OCI-LY3 (cell line): ENCODE data around the gene KRT81.
A peak's percentile ranks its signal among the peaks of the same experiment; 100 is the strongest.

Experiments
- H2AFZ ChIP-seq: fragments of 200-600, 300-600 bp; shearing (Covaris generic); 2 replicates; pipeline ENCODE4 v1.6.0; 2014; ENCODE audit warnings: antibody characterized with exemption, low read depth, low read length
- H3K27ac ChIP-seq: fragments of 200-600, 300-600 bp; sonication (generic); 2 replicates; pipeline ENCODE4 v1.5.1; 2014; ENCODE audit warnings: mild to moderate bottlenecking, low read length, moderate library complexity, mixed read lengths
- H3K27me3 ChIP-seq: fragments of 200-600, 300-600 bp; sonication (generic); 2 replicates; pipeline ENCODE4 v1.6.1; 2014; ENCODE audit warnings: low read depth, low read length, mixed read lengths
- H3K36me3 ChIP-seq: fragments of 200-600, 300-600 bp; sonication (generic); replicated peaks from 2 replicates; pipeline ENCODE3; 2014; ENCODE audit warnings: low read depth, low read length, mixed read lengths
- H3K4me1 ChIP-seq: fragments of 300-600, 200-600 bp; sonication (generic); 2 replicates; pipeline ENCODE4 v1.6.1; 2014; ENCODE audit warnings: low read length, mixed read lengths
- H3K4me2 ChIP-seq: fragments of 200-600, 300-600 bp; sonication (generic); 2 replicates; pipeline ENCODE4 v1.6.1; 2014; ENCODE audit warnings: low read length, mixed read lengths
- H3K4me3 ChIP-seq: fragments of 300-600, 200-600 bp; sonication (generic); 2 replicates; pipeline ENCODE4 v1.5.1; 2014; ENCODE audit warnings: antibody characterized with exemption, mild to moderate bottlenecking, low read length, moderate library complexity
- H3K79me2 ChIP-seq: fragments of 300-600, 200-600 bp; shearing (Covaris generic); 2 replicates; pipeline ENCODE4 v1.6.1; 2014; ENCODE audit warnings: mild to moderate bottlenecking, low read length, mixed read lengths
- H3K9ac ChIP-seq: fragments of 300-600, 200-600 bp; shearing (Covaris generic); 2 replicates; pipeline ENCODE4 v1.6.0; 2014; ENCODE audit warnings: mild to moderate bottlenecking, low read length, moderate library complexity
- H3K9me3 ChIP-seq: fragments of 200-600, 300-600 bp; shearing (Covaris generic); 2 replicates; pipeline ENCODE4 v1.6.1; 2014; ENCODE audit warnings: low read length, mixed read lengths; ENCODE audit not compliant: insufficient read depth
- H4K20me1 ChIP-seq: fragments of 200-600, 300-600 bp; sonication (generic); 2 replicates; pipeline ENCODE4 v1.6.1; 2016; ENCODE audit warnings: low read length, mixed read lengths; ENCODE audit not compliant: insufficient read depth
- CTCF ChIP-seq: fragments of 200-600, 300-600 bp; sonication (generic); IDR thresholded peaks from 2 replicates; pipeline ENCODE4 v1.5.1; 2014; ENCODE audit warnings: antibody characterized with exemption, low read length, low read depth
- EZH2phosphoT487 ChIP-seq: fragments of 200-600 bp; shearing (Covaris generic); IDR thresholded peaks from 2 replicates; pipeline ENCODE4 v1.6.1; 2018; ENCODE audit warnings: antibody characterized with exemption, mixed run types, low read depth

KRT81 gene

DNA sequence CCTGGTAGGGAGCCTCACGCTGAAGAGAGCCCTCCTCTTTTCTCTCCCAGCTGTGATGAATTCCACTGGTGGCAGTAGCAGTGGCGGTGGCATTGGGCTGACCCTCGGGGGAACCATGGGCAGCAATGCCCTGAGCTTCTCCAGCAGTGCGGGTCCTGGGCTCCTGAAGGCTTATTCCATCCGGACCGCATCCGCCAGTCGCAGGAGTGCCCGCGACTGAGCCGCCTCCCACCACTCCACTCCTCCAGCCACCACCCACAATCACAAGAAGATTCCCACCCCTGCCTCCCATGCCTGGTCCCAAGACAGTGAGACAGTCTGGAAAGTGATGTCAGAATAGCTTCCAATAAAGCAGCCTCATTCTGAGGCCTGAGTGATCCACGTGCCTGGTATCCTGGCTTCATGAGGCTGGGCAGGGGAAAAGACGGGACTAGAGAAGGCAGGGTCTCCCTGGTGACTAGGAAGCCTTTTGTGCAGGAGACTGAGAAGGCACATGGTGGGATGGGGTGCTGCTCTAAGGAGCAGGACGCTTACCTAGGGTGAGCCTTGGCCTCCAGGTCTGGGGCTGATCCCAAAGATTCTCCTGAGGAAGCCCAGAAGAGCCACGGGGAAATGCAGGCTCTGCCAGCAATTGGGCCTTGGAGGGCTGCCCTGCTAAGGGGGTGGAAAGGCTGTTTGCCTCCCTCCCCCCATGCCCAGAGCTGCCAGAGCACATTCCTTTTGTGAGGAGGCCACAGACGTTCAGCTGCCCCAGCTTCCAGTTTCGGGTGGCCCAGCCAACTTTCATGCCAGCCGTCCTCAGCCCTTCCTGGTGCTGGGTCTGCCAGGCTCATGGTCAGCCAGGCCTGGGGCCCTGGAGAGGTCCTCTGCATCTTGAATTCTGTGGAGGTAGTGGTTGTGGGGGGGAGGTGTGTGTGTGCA, 42.5 kb downstream of the KRT81 start:
- TF ChIP-seq CTCF (no peak), EZH2phosphoT487 (no peak)
- no peak overlapping the region for H2AFZ ChIP-seq
- no peak overlapping the region for H3K4me2 ChIP-seq
- H4K20me1 ChIP-seq, result no peaks in the 10 kb centered on the region
- H3K27ac ChIP-seq, result no peak overlapping the region
- no peaks in the 10 kb centered on the region for H3K36me3 ChIP-seq
- H3K79me2 ChIP-seq, result no peaks in the 10 kb centered on the region
- H3K9ac ChIP-seq, result no peak overlapping the region
- no peaks in the 10 kb centered on the region for H3K9me3 ChIP-seq
- no peaks in the 10 kb centered on the region for H3K27me3 ChIP-seq
- no peak overlapping the region for H3K4me3 ChIP-seq
- peaks cover 47% of the 10 kb centered on the region for H3K4me1 ChIP-seq

GRCh38 chr12:52247622-52248540, 43.5 kb downstream of the KRT81 start:
- Histone ChIP-seq H3K4me1 (peaks cover 56% of the 10 kb centered on the region), H3K4me2 (no peak overlapping the region; the same call in 1 of the 2 replicates), H3K27ac (no peak overlapping the region), H2AFZ (no peak overlapping the region), H3K4me3 (no peak overlapping the region), H3K79me2 (no peaks in the 10 kb centered on the region), H3K9me3 (no peaks in the 10 kb centered on the region), H4K20me1 (no peaks in the 10 kb centered on the region), H3K36me3 (no peaks in the 10 kb centered on the region), H3K27me3 (no peaks in the 10 kb centered on the region), H3K9ac (no peak overlapping the region)
- TF ChIP-seq EZH2phosphoT487 (no peak), CTCF (no peak)

- H3K4me2 ChIP-seq, result peak overlapping the region; percentile 89
- H3K36me3 ChIP-seq, result no peaks in the 10 kb centered on the region
- peak overlapping the region; percentile 65 for H3K27ac ChIP-seq
- H3K4me3 ChIP-seq, result peak overlapping the region; percentile 75; the same call in 1 of the 2 replicates
- no peak for TF ChIP-seq EZH2phosphoT487
- no peak for TF ChIP-seq CTCF
- no peak overlapping the region for H2AFZ ChIP-seq
- H3K79me2 ChIP-seq, result no peaks in the 10 kb centered on the region
- H3K9me3 ChIP-seq, result no peaks in the 10 kb centered on the region
- H3K9ac ChIP-seq, result peak overlapping the region; percentile 45; the same call in 1 of the 2 replicates
- H4K20me1 ChIP-seq, result no peaks in the 10 kb centered on the region
- peaks cover 58% of the 10 kb centered on the region for H3K4me1 ChIP-seq
- no peaks in the 10 kb centered on the region for H3K27me3 ChIP-seq
These were observed 44.4 kb downstream of the KRT81 start for GRCh38 chr12:52246720-52247621.
